ENCODE results near the gene LDHA. TPM values are rescaled to one million over a fixed set of nuclear protein-coding genes. Genes with fewer than 3 reads are reported as not detected.

The LDHA gene
- total RNA-seq, 1 donor from 2014 or later: 422 TPM

DNA sequence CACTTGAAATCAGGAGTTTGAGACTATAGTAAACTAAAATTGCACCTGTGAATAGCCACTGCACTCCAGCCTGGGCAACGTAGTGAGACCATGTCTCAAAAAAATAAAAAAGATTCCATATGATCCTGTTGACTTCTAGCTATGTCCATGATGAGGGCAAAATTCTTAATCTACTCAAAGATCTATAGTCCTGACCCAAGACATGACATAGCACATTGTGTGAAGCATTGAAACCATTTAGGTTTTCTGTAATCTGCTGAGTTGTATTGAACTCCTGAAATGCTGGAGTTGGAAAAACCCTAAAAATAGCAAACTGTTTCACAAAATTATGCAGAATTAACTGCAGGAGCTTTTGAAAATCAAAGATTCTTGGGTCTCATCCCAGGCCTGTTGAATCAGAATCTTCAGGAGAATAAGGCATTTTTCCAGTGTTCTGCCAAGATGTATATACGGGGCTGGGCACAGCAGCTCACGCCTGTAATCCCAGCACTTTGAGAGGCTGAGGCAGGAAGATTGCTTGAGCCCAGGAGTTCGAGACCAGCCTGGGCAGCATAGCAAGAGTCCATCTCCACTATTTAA lies 29.8 kb upstream of the LDHA start:
- no peak for DNase-seq (ENCODE audit: low spot score in 2 of 2)
- Histone ChIP-seq H3K27ac (no peak overlapping the region), H3K4me3 (no peak overlapping the region), H3K27me3 (no peaks in the 10 kb centered on the region), H3K4me1 (no peaks in the 10 kb centered on the region), H3K9me3 (no peaks in the 10 kb centered on the region), H3K36me3 (peaks cover 62 to 78% of the 10 kb centered on the region in 2 donors)
- TF ChIP-seq, protein P1, sequence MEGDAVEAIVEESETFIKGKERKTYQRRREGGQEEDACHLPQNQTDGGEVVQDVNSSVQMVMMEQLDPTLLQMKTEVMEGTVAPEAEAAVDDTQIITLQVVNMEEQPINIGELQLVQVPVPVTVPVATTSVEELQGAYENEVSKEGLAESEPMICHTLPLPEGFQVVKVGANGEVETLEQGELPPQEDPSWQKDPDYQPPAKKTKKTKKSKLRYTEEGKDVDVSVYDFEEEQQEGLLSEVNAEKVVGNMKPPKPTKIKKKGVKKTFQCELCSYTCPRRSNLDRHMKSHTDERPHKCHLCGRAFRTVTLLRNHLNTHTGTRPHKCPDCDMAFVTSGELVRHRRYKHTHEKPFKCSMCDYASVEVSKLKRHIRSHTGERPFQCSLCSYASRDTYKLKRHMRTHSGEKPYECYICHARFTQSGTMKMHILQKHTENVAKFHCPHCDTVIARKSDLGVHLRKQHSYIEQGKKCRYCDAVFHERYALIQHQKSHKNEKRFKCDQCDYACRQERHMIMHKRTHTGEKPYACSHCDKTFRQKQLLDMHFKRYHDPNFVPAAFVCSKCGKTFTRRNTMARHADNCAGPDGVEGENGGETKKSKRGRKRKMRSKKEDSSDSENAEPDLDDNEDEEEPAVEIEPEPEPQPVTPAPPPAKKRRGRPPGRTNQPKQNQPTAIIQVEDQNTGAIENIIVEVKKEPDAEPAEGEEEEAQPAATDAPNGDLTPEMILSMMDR (IDR thresholded peaks at IDR 0.05): no peak
- intact Hi-C loops (cut with DNase I): no loop called here

DNA sequence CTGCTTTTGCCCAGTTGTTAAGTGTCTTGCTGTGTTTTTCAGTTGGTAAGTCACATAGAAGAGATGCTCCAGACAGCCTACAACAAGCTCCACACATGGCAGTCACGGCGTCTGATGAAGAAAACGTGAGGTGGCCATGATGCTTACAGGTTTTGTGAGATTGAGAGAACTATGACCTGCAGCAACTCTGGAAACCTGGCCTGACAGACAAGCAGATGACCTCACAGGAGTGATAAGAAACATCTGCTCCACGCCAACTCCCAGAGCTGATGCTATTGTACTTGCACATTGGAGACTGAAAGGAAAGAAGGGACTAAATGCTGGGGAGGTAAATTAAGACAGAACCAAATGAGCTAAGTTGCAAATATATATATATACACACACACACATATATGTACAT lies 28.6 kb upstream of the LDHA start:
- no peak overlapping the region for H3K27ac ChIP-seq

DNA sequence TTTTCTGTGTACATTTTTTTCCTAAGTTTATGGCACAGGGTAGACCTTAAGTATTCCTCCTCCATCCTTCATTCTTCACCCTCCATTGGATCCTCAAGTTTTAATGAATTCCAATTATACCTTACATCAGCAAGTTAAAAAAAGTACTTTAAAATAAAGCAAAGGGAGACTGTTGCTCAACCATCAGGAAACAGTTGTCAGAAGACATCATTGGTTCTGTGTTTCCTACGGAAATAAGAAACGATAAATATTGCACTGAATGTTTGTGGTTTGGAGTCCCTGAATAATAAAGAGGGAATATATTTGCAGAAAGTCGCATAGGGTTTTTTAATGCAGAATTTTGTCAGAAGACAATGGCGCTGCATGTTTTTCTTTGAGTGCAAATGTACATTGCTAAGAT lies 28.1 kb upstream of the LDHA start:
- Histone ChIP-seq H3K27me3 (no peaks in the 10 kb centered on the region), H3K36me3 (peaks cover 45 to 61% of the 10 kb centered on the region in 2 donors), H3K4me3 (no peak overlapping the region), H3K9me3 (no peaks in the 10 kb centered on the region), H3K27ac (no peak overlapping the region), H3K4me1 (no peaks in the 10 kb centered on the region)
- TF ChIP-seq, protein P1 (IDR thresholded peaks at IDR 0.05): no peak
- intact Hi-C loops (cut with DNase I): no loop called here
- DNase-seq (ENCODE audit: low spot score in 2 of 2): no peak

More for the DNA sequence above, 28.6 kb upstream of the LDHA start:
- DNase-seq (ENCODE audit: low spot score in 2 of 2): no peak
- TF ChIP-seq, protein P1 (IDR thresholded peaks at IDR 0.05): no peak
- Histone ChIP-seq H3K36me3 (peaks cover 50 to 66% of the 10 kb centered on the region in 2 donors), H3K4me3 (no peak overlapping the region), H3K9me3 (no peaks in the 10 kb centered on the region), H3K27me3 (no peaks in the 10 kb centered on the region), H3K4me1 (no peaks in the 10 kb centered on the region)
- intact Hi-C loops (cut with DNase I): no loop called here

DNA sequence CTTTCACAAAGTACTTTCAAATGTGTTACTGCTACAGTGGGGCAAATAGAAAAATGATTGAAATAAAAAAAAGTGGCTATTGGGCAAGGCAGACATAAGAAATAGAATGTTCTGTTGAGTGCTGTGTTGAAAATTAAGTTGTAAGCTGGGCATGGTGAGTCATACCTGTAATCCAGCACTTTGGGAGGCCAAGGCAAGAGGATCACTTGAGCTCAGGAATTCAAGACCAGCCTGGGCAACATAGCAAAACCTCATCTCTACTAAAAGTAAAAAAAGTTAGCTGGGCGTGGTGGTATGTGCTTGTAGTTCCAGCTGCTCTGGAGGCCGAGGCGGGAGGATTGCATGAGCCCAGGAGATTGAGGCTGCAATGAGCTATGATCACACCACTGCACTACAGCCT lies 26.9 kb upstream of the LDHA start:
- TF ChIP-seq, protein P1 (IDR thresholded peaks at IDR 0.05): no peak
- Histone ChIP-seq H3K27ac (no peak overlapping the region), H3K4me1 (no peaks in the 10 kb centered on the region), H3K9me3 (no peaks in the 10 kb centered on the region), H3K27me3 (no peaks in the 10 kb centered on the region), H3K4me3 (no peak overlapping the region), H3K36me3 (peaks cover 36 to 50% of the 10 kb centered on the region in 2 donors)
- intact Hi-C loops (cut with DNase I): no loop called here
- no peak for DNase-seq (ENCODE audit: low spot score in 2 of 2)

DNA sequence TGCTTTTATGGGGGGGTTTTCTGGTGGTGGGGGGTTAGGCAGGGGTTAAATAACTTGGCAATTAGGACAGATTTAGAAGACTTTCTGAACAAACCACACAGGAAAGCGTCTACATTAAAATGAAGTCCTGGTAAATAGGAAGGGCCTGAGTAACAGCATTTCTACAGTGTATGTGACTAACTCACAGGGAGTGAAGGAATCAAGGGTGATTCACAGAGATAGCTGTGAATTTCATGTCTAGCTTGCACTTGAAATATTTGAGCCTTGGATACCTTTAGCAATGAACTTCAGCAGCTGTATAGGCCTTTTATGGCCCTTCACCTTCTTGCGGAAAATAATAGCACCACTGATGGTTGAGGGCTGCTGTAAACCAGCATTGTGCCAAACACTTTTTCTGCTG lies 26.1 kb upstream of the LDHA start:
- Histone ChIP-seq H3K36me3 (peaks cover 32 to 42% of the 10 kb centered on the region in 2 donors), H3K9me3 (no peaks in the 10 kb centered on the region), H3K27me3 (no peaks in the 10 kb centered on the region), H3K4me1 (no peaks in the 10 kb centered on the region), H3K27ac (no peak overlapping the region), H3K4me3 (no peak overlapping the region)
- no peak for DNase-seq (ENCODE audit: low spot score in 2 of 2)
- intact Hi-C loops (cut with DNase I): no loop called here
- TF ChIP-seq, protein P1 (IDR thresholded peaks at IDR 0.05): no peak

DNA sequence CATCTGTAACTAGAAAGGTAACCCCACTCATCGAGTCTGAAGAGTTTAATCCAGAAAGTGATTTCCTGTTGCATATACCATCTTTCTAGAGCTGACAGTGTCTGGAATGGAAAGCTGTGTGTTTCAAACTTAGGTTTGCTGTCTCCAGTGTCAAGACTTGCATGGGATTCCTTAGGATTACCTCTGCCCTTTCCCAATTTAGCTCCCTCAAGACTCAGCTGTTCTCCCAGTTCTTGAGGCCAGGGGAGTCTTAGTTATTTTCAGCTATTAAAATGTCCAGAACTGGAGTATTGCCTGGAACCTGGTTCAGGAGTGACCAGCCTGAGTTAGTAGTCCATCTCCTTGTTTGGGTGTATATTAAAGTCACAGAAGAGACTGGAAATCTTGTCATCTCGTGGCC lies 25.0 kb upstream of the LDHA start:
- TF ChIP-seq, protein P1 (IDR thresholded peaks at IDR 0.05): no peak
- Histone ChIP-seq H3K4me1 (no peaks in the 10 kb centered on the region), H3K36me3 (peaks cover 20 to 30% of the 10 kb centered on the region in 2 donors), H3K27ac (no peak overlapping the region), H3K4me3 (no peak overlapping the region), H3K27me3 (no peaks in the 10 kb centered on the region), H3K9me3 (no peaks in the 10 kb centered on the region)
- no peak for DNase-seq (ENCODE audit: low spot score in 2 of 2)
- intact Hi-C loops (cut with DNase I): no loop called here
